ENCODE measurements around the gene RIT2.

The RIT2 gene

DNA sequence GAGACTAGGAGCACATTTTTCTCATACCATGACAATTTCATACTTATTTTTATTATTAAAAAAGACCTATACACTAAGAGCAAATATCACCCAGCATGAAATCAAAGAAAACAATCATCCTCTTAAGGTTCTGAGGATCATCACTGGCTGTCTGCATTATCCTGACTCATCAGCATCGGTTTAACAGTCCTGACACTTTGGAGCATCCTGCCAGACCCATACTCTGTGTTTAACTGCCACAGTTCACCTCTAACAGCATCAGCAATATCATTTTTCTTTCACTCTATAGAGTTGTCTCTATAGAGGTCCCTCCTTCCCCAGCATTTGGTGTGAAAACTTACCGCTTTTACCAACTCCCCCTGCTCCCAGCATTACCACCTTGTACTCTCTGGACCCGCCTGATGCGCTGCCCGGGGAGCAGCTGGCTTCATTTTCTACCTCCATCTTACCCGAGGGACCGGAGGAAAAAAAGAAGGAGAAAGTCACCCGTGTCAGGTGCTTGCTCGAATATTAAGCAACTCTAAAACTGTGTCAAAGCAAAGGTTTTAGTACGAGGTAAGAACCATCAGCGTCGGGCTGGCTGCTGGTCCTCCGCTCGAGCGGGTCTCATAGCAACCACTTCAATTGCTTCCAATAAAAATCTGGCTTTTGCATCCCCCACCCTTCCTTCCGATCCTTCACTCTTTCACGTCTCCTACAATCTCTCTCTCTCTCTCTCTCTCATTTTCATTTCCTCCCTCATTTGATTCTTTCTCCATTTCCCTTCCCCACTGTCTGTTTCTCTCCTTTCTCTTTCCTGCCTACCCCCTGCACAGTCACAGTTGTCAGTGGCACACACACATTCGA lies at the start of gene RIT2:
TSS of gene RIT2 (minus strand) at position 610 of the 846 bp plus-strand sequence.
- no peak for DNase-seq (ENCODE audit: low read depth in 2 of 2)

DNA sequence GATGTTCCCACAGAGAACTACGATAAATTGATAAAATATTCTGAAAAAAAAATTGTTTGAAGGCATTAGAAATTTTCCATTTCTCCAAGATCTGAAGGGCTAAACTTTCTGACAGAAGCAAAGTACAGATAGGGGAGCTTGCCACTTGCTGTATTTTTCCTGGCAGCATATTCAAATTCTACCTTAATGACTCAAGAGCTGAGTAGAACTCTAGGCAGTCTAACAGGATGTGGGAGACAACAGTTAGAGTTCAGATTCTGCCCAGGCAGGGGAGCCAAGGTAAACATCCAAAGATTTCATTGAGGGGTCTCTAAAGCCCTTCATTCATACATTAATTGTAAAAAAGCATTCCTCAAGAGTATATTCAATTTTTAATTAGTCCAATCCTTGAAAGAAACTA lies 46.0 kb upstream of the RIT2 start:
- DNase-seq (ENCODE audit: low read depth in 2 of 2), result no peak

DNA sequence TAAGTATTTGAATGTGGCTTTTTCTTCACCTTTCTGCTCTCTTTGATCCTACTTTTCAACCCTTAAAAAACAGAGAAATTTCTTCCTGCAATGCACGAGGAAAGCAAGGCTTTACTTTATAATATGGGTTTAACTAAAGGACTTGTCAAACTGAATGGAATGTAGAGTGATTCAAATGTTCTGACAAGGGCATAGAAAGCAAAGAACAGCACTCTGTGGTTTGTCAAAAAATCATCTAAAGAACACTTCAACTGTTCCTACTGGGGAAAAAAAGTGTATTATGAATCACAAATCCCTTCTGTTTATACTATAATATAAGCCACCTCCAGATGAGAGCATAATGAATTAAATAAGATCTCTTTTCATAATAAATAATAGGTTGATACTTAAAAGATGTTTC lies 45.0 kb upstream of the RIT2 start:
- no peak for DNase-seq (ENCODE audit: low read depth in 2 of 2)

DNA sequence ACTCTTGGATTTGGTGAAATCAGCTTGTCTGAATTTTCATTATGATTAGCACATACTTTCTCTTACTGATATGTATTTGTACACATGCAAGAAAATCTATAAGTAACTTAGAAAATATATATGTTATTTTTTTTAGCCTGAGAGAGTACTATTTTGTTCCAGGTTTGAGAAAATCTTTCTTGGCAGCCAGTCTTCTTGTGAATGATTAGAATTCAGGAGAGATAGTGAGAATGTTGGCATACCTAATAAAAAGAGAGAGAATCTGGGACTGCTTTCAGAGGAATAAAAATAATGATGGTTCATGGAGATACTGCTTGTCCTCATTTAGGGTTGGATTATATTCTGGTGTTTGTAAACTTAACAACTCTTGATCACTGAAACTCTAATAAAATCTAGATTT lies 44.4 kb upstream of the RIT2 start:
- no peak for DNase-seq (ENCODE audit: low read depth in 2 of 2)

DNA sequence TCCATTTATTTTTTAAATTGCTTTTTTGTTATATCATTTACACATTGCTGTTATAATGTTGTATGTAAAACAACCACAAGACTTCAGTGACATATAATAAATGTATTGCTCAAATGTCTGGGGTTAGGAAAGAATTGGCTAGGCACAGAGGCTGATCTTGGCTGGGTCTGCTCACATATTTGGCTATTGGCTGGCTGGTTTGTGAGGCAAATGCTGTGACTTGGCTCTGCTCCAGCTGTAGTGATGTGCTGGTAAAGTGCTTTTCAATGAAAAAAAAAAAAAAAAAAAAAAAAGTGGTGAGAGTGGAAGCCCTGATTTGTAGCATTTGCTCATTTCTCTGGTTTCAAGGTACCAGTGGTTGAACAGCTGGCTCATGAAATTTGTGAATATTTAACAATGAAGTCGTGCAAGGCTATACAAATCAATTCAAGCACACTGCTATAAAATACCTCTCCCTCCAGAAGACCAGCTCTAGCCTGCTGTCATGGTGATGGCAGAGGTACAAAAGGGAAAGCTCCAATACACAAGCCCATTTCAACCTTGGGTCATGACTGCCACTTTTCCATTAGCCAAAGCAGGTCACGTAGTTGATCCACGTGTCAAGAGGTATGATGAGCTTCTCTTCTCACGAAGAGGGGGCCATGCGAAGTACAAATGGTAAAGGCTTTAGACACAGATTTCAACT lies 43.7 kb upstream of the RIT2 start:
- no peak for DNase-seq (ENCODE audit: low read depth in 2 of 2)

DNA sequence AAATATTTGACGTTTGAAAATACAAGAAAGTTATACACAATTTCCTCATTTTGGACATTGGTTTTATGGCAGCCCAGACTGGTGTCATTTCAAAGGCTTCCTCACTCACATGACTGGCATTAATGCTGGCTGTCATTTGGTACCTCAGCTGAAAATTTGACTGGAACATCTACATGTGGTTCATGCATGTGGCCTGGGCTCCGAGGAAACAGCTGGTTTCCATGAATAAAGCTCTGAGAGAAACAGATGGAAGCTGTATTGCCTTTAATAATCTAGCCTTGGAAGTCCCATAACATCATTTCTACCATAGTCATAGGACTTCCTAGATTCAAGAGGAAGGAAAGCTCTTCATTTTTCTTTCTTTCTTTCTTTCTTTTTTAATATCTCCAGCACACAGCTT lies 42.9 kb upstream of the RIT2 start:
- no peak for DNase-seq (ENCODE audit: low read depth in 2 of 2)

DNA sequence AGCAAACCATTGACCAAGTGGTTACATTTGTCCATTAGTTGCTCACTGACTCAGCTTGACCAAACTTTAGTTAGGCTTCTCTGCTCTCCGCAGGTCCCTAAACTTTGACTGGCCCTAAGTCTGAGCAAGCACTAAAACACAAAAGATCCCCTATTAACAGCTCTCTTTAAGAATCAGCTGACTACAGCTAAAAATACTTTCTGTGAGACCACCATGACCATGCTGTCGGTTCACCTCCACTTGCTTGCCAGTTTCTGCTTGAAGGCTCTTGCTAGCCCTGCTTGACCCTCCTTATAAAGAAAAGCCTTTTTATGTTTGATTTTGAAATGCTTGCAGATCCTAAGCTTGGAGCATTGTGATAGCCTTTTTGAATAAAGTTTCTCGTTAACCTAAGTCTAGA lies 40.4 kb upstream of the RIT2 start:
- DNase-seq (ENCODE audit: low read depth in 2 of 2), result no peak

DNA sequence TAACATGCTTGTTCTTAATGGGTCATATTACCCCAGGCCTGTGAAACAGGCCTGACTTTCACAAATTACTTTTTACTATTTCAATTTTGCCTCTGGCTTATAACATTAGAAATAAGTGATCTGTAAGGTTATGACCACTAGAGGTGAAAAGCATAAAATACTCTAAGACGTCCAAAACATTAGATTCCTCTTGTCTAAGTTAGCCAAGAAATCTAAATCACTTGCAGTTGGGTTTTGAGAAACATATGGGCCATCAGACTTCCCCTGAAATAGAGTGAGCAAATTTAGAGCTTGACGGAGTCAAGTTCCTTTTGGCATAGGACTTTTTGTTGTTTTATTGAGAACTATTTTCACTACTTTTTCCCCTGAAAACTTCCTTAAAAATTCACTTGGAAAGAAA lies 32.7 kb upstream of the RIT2 start:
- no peak for DNase-seq (ENCODE audit: low read depth in 2 of 2)

DNA sequence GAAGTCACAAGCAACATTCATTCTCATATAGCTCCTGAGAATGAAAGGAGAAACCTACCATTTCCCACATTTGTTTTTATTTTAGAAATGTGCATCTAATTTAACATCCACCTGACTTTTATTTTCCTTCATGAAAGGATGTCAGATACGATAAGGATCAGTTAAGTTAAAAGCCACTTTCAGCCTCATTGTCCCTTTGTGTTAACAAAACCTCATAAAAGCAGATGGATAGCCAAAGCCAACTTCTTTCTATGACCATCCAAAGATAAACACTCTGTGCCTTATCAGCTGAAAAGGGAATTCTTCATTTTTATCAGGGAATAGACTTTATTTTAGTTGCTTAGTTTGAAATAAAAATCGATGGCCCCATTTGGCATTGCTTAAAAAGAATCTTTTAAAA lies 25.7 kb upstream of the RIT2 start:
- no peak for DNase-seq (ENCODE audit: low read depth in 2 of 2)

DNA sequence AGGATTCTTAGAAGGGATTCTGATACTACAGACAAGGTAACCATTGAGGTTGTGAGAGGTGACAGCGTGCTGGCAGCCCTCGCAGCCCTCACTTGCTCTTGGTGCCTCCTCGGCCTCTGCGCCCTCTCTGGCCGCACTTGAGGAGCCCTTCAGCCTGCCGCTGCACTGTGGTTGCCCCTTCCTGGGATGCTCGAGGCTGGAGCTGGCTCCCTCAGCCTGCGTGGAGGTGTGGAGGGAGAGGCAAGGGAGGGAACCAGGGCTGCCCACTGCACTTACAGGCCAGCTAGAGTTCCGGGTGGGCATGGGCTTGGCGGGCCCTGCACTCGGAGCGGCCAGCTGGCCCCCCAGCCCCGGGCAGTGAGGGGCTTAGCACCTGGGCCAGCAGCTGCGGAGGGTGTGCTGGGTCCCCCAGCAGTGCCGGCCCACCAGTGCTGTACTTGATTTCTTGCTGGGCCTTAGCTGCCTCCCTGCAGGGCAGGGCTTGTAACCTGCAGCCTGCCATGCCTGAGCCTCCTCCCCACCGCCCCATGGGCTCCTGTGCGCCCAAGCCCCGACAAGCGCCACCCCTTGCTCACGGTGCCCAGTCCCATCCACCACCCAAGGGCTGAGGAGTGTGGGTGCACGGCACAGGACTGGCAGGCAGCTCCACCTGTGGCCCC lies 23.9 kb upstream of the RIT2 start:
- no peak for DNase-seq (ENCODE audit: low read depth in 2 of 2)

DNA sequence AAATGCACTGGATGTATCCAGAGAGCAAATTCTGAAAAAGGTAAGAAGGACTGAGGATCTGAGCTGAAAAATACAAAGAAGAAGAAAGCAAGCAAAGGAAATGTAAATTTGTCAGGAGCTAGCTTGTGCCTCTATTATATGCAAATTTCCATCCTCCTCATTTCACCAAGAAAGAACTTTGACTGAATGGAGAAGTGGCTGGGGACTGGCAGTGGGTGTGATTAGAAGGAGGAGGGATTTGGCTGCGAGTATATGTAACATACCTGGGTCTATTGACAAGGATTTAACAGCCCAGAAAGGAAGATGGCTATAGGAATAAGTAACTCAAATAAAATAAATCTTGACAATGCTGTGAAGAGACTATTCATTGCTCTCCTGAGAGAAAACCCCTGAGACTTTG lies 19.4 kb upstream of the RIT2 start:
- no peak for DNase-seq (ENCODE audit: low read depth in 2 of 2)

DNA sequence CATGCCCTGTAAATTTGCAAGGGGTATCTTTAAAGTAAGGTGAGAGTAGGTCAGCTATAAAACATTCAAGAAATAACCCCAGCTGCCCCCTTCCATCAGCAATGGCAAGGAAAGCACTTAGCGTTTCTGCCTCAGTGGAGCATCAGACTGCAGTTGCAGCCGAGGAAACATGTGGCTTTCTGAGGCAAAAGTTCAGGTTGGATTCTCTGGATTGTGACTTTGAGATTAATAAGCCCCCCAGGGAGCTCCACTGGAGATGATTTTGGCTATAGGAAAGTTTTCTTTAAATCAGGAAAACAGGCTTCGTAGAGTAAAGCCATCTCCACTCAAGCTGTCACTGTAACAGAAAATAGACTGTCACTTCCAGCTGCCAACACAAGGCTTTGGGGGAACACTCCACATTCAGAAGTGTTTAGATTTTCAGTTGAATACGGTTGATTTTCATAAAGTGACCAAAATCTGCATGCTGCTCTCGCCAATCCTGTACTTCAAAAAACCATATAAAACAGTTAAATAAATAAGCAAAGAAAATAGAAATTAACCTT lies 15.3 kb upstream of the RIT2 start:
- no peak for DNase-seq (ENCODE audit: low read depth in 2 of 2)

DNA sequence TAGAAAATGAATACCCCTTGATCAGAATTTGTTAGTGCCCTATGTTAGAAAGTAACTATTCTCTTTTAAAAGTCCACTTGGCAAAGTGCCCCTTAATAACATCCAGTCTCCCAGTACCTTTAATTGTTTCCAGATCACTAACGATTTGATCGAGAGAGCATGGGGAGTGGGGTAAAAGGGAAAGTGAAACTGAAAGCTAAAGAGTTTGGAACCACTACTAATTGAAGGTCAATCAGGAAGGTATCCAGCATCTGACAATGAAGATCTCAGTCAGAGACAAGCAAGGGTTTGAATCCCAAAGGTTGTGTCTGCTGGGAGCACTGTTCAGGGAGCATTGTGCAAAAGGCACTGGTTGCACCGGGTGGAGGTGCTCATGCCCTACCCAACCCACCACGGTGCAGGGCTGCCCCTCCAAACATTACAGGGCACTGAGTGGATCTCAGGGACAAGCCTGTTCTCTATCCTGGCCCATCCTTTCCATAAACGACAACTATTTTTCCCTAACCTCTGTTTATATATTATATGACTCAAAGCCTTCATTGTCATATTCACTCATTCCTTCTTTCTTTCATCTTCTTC lies 14.6 kb upstream of the RIT2 start:
- no peak for DNase-seq (ENCODE audit: low read depth in 2 of 2)

DNA sequence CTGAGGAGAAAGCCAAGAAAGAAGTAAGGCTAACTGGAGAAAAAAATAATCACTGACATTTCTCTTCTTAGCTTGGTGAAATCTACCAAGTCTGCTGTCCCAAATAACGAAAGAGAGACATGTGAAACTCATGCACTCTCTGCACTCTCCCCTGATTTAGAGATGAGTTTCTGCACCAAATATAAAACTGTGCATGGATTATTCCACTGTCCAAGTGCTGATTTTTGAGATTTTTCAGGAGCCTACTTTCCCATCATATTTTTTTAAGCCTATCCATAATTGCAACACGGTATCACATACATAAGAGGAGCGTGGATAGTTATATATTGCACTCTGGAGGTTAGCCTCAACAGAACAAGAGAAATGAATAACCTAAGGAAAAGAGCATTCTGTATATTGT lies 10.0 kb upstream of the RIT2 start:
- DNase-seq (ENCODE audit: low read depth in 2 of 2), result no peak

DNA sequence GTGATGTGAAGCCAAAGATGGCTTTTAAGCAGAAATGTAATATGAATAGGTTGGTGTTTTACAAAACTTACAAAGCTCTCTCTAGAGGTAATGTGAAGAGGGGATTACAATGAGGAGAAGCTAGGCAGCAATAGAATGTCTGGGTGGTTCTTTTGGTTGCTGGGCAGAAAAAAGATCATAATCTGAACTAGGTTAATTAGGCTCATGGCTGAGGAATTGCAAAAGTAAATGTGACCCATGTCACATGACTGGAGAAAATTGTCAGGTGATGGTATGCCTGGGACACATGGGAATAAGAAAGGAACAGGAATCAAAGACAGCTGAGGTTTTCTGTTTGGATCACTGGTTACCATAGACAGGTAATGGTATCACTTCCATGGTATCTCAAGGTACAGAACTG lies 7.5 kb upstream of the RIT2 start:
- no peak for DNase-seq (ENCODE audit: low read depth in 2 of 2)

DNA sequence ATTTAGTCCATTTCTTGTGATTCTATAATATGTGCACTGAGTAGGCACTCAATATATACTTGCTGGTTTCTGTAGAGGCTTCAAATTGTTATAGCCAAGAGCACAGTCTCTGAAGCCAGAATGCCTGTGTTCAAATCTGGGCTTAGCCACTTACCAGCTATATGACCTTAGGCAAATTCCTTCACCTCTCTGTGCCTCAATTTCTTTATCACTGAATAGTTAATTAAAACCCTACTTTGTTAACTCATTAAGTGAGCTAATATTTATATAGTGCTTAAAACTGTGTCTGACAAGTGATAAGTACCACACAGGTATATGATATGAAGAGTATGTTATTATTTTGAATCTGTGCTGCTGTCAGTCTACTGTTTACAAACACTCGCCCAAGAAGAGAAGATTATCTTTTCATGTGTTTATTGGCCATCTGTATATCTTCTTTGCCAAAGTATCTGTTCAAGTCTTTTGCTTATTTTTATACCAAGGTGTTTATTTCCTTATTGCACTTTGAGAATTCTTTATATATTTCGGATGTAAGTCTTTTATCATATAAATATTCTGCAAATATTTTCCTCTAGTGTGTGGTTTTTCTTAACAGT lies 1.3 kb upstream of the RIT2 start:
- DNase-seq (ENCODE audit: low read depth in 2 of 2), result no peak

DNA sequence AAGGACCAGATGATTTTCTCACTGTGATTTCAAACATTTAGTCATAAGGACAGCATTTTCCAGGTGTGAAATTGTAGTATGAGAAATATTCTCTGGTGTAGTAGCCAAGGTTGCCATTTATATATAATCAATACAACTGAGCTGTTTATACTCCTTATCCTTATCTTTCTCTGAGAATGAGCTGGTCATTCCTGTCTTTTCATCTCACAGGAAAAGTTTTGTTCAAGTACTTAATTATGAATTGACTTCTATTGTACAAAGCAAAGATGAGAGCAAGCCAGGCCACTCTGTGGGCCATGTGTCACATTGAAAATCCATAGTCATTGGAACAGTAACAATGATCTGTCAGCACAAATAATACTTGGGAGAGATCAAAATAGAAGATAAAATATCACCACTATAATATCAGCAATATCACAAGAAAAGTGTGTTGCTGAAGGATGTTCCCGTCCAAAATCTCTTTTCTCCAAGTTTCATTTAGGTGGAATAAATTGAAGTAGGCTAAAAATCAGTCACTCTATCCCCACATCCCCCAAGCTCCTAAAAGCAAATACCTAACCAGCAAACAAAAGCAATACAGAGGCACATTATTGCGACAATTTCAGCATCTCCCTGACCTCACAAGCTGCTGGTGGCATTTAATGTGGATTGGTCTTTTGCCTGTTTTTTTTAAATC lies 2.1 kb downstream of the RIT2 start:
- DNase-seq (ENCODE audit: low read depth in 2 of 2), result no peak

DNA sequence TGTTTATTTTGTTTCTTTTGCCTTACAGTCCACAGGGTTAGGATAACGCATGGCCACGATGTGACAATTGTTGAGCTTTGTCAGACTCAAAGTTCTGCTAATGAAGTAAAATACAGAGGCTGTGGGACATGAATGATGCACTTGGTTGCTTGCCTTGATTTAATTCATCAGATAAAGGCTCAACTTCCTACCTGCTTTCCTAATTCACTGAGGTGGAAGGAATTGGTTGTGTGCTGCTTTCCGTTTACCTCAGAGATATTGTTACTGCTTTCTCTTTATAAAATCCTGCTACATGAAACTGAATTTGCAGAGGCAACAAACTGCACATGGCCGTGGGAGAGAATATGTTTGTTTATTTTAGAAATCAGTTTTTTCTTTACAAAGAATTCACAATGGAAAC lies 6.6 kb downstream of the RIT2 start:
- DNase-seq (ENCODE audit: low read depth in 2 of 2), result no peak

DNA sequence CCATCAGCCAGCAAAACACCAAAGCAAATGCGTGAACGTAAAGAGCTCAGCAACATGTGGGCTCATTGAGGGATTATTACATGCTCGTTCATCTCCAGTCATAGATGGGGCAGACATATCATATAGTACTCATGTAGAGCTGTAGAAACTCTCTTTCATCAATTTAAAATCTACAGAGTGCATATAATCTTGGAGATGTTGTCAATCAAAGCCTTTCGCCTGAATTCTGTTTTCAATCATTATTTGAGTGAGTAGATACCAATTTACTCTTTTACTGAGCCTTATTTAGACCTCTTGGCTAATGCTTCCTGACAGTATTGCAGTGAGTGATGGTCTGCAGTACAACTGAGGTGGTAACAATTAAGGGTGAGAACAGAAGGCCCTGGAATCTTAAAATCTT lies 7.0 kb downstream of the RIT2 start:
- no peak for DNase-seq (ENCODE audit: low read depth in 2 of 2)

DNA sequence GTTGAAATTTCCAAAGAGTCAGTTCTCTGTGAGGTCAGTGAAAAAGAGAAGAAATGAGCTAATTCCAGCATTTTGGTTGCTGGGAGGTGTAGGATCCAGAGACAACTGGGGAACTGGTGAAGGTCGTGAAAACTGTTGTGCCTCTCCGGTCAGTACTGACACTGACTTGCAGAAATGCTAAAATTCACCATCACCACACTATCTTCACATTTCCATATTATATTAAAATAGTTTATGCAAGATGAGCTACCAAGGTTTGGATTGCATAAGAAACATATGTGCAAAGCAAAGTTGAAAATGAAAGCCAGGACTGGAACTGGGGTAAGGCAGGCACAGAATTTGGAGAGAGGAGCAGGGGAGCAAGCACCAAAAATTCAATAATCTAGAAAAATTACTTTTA lies 21.8 kb downstream of the RIT2 start:
- DNase-seq (ENCODE audit: low read depth in 2 of 2), result no peak

DNA sequence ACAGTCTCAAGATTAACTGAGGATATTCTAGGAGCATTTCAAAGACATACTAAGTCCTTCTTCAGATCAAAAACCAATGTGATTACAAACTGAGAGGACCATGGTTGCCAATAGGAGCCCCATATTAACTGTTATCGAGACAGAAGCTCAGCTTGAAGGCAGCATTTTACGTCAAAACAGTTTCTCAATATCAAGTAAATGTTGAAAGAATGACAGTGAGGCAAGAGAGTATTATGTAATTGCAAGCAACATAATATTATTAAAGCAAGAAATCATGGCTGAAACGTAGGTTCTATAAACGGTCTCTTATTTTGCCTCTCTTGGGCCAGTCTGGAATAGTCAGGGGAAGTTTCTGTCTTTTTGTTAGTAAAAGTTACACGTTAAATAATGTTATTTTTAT lies 22.9 kb downstream of the RIT2 start:
- no peak for DNase-seq (ENCODE audit: low read depth in 2 of 2)

Measured in activated CD8-positive, alpha-beta memory T cell treated with anti-CD3 and anti-CD28 coated beads for 4 hours (primary cell).